DOHH2 (cell line): Measurements from ENCODE around the gene FBXO11.
"Not testable (repeated sequence)": the region's sequence is repeated elsewhere in the genome, so short reads cannot be mapped to it uniquely, and the experiment has no call there.

Experiments used
- CTCF ChIP-seq: fragments of 200-600 bp; sonication (generic); IDR thresholded peaks from one replicate; pipeline ENCODE4 v1.5.1; 2014; ENCODE audit warnings: antibody characterized with exemption, mild to moderate bottlenecking, low read depth, low read length; ENCODE audit not compliant: poor library complexity, severe bottlenecking
- EZH2phosphoT487 ChIP-seq: fragments of 200-600 bp; sonication (generic); IDR thresholded peaks from 2 replicates; pipeline ENCODE4 v1.6.1; 2017; ENCODE audit warnings: borderline replicate concordance, mild to moderate bottlenecking, antibody characterized with exemption, low read length, moderate library complexity, mixed read lengths

- TF ChIP-seq EZH2phosphoT487, CTCF: not testable (repeated sequence)
These were observed 4.4 kb upstream of the FBXO11 start for GRCh38 chr2:47910662-47911061.
